AG10803 (cell line): ENCODE data around the gene PPP2R1A.
A peak's percentile ranks its signal among the peaks of the same experiment; 100 is the strongest.

ENCODE experiments used
- DNase-seq: peaks from one replicate; pipeline ENCODE4 v3.0.0; 2010; ENCODE audit warnings: low read depth
- H3K4me3 ChIP-seq: 2 replicates; pipeline ENCODE4 v1.5.1; 2011; ENCODE audit warnings: mild to moderate bottlenecking, low read length, control low read depth
- CTCF ChIP-seq: conservative IDR thresholded peaks from 2 replicates; pipeline ENCODE4 v1.5.1; 2011; ENCODE audit warnings: mild to moderate bottlenecking, low read length, control low read depth, inconsistent platforms

The PPP2R1A gene

GRCh38 chr19:52189735-52190486, at the start of gene PPP2R1A:
Gene PPP2R1A (plus strand): TSS chr19:52190052. CDS start chr19:52190097, 45 bp downstream.
- no peak for TF ChIP-seq CTCF
- H3K4me3 ChIP-seq: peak within 1 kb of the TSS; percentile 90
- peak; percentile 100 for DNase-seq

GRCh38 chr19:52141203-52141602, 48.6 kb upstream of the PPP2R1A start:
- no peak overlapping the region for H3K4me3 ChIP-seq
- TF ChIP-seq CTCF: no peak
- DNase-seq: no peak

- DNase-seq: no peak
- no peak for TF ChIP-seq CTCF
These were observed 47.8 kb upstream of the PPP2R1A start for GRCh38 chr19:52142001-52142595.

GRCh38 chr19:52148256-52148655, 41.6 kb upstream of the PPP2R1A start:
- DNase-seq: no peak
- no peak overlapping the region for H3K4me3 ChIP-seq
- no peak for TF ChIP-seq CTCF

More at GRCh38 chr19:52142001-52142595, 47.8 kb upstream of the PPP2R1A start:
- no peak overlapping the region for H3K4me3 ChIP-seq

- no peak for DNase-seq
- H3K4me3 ChIP-seq: no peak overlapping the region
- no peak for TF ChIP-seq CTCF
These were observed 34.1 kb upstream of the PPP2R1A start for GRCh38 chr19:52155596-52156359.

- H3K4me3 ChIP-seq: peak overlapping the region; percentile 97
- DNase-seq: no peak
- TF ChIP-seq CTCF: no peak
These were observed 19.5 kb upstream of the PPP2R1A start for GRCh38 chr19:52170304-52170703.
